Right forelimb (tissue), 1 donor: ENCODE measurements around the gene PTPN13.

Experiments used
- DNase-seq: peaks from one replicate; pipeline ENCODE4 v3.0.0-alpha.2; 2018

Gene PTPN13

DNA sequence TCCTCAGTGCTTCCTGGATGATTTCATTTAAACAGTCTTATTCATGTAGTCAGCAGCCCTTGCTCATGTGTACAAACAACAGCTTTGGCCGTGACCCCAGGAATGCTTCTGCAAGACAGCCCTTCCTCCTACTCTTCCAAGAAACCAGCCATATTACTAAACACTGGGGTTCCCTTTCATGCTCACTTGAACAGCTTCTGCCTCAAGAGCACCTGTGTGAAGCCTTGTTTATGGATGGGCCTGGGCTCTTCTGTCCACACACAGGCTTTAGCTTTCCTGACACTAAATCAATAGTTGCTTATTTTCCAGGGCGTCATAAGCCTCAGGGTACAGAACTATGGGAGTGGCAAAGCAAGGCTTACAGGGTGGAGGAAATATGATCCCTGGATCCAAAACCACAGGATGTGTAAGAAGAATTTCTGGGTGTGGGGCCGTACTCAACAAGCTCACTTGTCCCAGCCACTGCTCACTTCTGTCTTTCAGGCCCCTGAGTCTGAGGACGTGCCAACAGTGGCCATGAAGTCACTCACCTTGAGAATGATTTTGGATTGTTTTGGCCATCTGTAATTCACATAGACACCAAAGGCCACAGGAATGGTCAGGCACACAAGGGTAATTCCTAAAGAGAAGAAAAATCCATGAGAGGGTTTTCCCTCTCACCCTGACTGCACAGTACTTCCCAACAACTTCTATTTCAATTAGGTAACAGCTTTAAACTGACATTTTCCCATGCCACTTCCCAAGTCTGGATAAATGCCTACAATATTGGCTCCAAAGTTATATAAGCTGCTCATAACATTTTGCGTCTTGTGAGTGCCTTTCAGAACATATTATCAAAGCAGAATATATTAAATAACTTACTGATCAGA is 237.4 kb downstream of the PTPN13 start:
- DNase-seq = no peak

DNA sequence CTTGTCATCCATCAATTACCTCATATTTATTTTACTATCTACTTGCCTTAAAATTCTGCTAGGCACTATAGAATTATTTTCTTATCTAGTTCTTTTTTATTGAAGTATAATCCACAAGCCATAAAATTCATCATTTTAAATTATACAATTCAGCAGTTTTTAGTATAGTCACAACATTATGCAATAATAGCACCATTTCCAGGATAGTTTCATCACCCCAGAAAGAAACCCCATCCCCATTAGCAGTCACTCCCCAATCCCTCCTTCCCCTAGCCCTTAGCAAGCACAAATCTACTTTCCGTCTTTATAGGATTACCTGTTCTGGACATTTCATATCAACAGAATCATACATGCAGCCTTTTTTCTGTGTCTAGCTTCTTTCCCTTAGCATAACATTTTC is 239.5 kb downstream of the PTPN13 start:
- DNase-seq = no peak

DNA sequence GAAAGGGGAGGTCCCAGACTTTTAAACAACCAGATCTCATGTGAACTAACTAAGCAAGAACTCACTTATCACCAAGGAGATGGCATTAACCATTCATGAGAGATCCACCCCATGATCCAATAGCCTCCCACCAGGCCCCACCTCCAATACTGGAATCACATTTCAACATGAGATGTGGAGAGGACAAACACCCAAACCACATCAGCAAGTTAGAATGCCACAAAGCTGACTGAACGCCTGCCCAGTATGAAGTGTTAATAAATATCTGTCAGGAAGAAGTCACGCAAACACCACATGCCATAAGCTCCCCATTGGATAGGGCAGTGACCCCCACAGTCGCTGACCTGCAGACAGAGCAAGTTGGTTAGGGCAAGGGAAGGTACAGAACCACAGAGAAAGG is 240.8 kb downstream of the PTPN13 start:
- DNase-seq = no peak

DNA sequence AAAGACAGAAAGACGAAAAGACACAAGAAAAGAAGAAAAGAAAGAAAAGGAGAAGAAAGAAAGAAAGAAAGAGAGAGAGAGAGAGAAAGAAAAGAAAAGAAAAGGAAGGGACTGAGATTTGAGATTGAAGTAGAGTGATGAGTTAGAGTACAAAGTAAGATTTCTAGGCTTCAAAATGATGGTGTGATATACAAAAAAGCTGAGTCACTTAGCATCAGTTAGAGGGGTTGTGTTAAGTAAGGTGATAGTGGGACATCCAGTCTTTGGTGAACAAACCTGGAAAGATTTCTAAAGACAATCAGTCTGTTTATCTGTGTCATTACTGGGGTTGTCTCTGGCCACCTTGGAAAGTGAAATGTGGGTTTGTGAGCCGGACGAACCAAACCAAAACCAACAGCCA is 241.6 kb downstream of the PTPN13 start:
- no peak for DNase-seq

DNA sequence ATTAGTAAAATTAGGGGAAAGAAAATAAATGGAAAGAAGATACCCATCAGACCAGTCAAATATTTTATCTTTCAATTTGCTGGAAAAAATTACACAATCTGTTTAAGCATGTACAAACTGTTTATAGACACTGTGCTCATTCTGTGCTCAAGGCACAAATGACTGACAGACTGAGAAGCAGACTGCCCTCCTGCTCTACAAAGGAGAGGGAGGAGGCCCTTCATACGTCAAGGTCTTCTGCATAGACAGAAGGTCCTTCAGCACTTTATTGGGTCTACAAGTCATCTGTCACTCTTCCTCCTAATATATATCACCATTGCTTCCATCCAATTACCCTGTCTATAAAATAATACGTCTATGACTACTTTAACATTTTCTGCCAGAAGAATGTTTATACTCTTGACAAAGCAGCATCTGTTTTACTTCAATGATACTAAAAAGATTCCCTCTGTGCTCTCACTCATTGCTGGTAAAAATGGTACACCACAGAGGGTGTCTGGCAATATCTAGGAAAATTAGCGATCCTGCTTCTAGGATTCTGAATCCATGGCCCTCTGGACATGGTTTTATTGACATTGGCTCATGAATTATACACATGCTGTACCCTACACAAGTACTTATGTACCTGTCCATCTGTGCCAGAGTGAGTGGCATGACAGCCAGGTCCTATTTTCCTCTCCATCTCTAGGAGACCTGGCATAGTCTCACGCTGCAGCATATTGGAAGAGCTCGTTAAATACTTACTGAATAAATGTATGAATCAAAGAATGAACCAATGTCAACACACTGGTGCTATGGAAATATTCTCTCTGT is 243.8 kb downstream of the PTPN13 start:
- DNase-seq = no peak

DNA sequence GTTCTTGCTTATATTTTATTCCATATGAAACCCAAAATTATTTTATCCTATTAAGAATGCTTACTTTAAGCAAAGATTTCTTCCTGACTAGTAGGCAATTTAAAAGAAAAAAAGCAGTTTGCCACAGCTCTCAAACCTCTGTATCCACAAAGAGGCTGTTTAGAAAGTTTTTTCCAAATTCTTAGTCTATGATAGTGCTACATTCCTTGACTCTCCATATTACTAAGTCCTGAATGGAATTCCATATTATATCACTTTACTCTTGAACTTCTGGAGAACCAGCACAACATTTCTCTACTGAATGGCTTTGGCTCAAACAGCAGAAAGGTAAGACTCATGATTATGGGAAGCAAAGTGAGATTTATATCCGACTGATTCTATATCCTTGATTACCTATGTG is 246.7 kb downstream of the PTPN13 start:
- no peak for DNase-seq

DNA sequence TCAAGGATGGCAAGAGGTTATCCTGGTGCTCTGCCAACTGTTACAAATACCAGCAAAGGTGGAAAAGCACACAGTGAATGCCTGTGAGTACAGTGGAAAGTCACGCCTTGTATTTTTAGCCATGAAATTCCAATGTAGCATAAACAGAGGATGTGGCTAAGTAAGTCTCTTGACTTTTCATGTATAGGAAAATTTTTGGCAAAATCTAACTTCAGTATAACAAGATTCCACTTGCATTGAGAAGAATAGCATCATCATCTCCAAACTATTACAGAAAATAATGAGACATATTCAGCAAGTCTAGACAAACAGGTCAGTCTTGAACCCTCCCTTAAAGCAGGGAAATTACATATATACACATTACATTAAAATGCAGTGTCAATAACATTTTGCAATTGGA is 247.2 kb downstream of the PTPN13 start:
- no peak for DNase-seq

DNA sequence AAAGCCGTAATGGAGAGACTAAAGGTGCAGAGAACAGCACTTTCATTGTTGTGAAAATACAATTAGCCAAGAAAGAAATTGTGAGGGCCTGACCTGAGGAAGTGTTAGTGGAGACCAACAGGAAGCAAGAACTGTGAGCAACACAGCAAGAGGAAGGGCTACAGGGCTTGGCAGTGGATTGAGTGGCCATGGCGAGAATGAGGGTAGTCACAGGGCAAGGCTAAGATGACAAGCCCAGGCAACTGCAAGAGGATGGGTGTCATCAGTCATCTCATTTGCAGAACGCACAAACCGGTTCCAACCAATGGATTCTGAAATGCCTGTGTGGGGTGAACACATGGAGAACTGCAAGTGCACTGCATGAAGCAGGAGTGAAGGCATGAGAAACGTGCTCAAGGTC is 251.5 kb downstream of the PTPN13 start:
- DNase-seq = no peak

DNA sequence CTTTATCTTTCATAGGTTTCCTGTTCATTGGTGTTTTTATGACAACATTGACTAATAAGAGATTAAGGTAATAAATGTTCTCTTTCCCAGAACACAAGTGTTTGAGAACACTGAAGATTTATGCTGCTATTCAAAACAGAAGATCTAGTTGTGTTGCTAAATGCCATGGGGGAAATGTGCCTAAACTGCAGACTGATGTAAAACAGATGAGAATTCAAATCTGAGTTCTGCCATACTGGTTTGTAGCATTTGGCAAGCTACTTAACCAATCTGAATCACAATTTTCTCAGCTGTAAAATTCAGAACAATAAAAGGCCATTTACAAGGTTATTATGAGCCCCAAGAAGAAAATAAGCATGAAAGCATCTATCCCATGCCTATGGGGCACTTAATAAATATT is 252.8 kb downstream of the PTPN13 start:
- no peak for DNase-seq

DNA sequence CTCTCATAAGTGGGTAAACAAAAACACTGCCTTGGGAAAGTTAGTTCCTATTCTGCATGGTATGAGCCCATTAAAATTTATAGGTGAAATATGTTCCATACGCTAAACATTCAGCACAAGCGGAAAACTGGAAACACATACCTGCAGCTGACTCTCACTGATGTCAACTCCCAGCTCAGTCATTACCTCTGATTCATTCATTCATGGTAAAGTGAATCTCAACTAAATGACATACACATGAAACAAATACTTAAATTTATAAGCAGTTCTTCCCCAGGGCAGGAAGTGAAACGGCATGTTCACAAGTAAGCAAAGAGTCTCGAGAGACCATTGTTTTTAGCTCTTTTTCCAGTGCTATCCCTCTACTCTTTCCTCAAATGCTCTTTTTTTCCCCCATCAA is 253.5 kb downstream of the PTPN13 start:
- DNase-seq = no peak

DNA sequence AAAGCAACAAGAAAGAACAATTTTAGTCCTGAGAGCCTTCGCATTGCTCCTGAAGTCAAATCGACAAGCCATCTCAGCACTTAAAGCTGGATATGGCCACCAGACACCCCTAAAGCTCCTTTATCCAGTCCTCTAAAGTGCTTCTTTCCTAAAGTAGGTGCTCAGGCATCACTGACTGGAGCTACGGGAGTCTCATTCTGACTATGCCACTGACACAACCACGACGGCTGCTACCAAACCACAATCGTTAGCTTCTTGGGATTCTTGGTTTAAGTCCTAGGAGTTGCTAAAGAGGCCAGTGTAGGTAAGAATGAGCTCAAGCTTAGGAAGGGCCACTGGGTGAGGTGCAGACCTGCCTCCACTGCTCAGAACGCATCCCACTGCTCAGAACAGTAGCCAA is 254.0 kb downstream of the PTPN13 start:
- no peak for DNase-seq

DNA sequence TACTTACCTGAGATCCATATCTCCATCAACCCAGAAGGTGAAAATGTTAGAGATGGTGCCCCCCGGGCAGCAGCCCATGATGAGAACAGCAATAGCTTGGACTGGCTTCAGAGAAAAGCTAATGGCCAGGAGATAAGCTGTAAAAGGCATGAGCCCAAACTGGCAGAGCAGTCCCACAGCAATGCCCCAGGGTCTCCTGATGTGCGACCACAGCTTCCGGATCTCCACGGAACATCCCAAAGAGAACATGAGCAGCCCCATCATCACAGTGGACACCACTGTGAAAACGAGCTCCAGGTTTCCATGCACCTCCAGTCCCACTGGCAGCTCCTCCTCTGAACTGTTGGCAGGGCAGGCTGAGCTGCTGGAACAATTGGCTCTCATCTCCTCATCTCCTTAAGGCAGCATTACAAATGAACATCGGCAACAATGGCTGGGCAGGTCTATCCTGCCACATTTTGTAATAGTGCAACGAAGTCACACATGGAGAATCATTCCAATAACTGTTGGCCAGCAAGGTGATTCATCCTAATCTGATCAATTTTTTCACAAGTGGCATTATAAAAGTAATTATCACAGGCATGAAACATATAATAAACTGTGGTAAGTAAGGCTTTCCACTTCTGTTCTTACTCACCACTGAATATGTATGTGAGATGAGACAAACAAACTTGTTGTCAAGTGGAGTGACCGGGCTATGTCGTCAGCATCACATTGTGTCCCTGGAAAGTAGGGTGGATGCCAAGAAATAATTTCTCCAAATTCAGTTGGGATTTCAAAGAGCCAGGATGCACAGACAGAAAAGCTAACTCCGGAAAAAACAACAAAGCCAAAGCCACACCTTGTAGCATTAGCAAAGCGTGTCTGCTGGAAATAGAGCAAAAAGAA is 254.9 kb downstream of the PTPN13 start, which contains the start of gene SLC10A6:
SLC10A6 (minus strand) TSS at position 653 of the 888 bp plus-strand sequence; CDS start at position 384, 269 bp downstream.
- no peak for DNase-seq

DNA sequence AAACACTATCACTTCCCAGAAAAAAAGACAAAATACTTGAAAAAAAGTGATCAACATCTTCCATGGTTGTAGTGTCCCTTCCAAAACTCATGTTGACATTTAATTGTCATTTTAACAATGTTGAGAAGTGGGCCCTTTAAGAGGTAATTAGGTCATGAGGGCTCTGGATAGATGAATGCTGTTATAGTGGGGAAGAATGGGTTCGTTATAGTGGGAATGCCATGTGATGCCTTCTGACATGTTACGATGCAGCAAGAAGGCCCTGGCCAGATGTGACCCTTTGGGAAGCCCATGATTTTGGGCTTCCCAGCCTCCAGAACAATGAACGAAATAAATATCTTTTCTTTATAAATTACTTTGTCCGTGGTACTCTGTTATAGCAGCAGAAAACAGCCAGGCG is 259.1 kb downstream of the PTPN13 start:
- DNase-seq = no peak

DNA sequence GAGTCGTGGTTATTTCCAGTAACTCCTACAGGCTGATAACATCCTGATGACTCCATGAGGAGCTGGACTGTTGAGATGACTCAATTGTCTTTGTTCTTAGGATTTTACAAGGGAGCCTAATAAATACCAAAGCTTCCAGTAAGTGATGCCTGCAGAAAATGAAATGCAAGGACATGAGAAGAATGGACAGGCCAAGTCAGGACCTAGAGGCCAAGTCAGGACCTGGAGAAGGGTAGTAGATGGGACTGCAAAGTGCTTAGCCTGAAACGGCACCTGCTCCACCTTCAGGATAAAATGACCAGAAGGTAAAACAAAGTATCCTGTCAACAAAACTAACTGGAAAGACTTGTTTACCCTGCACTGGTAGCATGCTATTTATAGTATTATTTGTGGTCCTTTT is 261.5 kb downstream of the PTPN13 start:
- no peak for DNase-seq

DNA sequence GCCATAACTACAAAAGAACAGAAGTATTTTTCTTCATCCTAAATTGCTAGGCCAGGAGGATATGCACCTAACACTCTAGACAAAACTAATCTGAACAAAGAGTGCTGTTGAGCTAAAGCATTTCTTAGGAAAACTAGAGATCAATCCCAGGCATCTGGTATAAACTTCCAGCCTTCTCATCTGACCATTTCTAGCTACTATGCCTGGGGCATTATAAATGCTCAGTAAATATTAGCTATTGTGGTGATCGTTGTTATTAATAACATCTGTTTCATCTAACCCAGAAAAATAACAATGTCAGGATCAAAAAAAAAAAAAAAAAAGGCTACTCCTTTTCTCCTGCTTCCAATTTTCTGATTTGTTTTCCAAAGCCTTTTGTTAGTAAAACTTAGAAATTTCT is 262.8 kb downstream of the PTPN13 start:
- no peak for DNase-seq

DNA sequence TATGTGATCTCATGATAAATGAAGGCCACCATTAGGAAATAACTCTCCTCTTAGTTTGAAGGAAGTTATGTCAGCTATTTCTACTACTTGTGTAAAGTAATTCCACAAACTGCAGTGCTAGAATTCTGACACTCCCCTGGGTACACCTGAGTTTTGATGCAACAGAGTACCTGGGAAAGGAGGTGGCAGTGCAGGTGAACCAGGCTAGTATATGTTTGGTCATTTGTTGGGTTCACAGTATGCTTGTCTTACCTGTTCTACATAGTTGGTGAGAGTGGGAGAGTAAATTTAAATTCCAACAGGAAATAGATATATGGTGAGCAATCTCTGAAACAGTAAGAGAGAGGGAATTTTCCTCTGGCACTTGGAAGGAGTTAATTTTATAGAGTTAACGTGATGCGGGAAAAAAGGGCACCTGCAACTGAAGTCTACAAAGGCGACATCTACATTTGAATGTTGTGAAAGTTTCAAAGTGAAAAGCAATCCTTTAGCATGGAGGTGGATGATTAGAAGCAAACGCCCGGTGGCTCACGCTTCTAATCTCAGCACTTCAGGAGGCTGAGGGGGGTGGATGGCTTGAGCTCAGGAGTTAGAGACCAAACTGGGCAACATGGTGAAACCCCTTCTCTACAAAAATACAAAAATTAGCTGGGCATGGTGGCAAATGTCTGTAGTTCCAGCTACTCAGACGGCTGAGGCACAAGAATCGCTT is 263.4 kb downstream of the PTPN13 start:
- no peak for DNase-seq
